ENCODE results near the gene NLRC4.
"Not testable (repeated sequence)": the region's sequence is repeated elsewhere in the genome, so short reads cannot be mapped to it uniquely, and the experiment has no call there.

NLRC4 gene

GRCh38 chr2:32248299-32248698 is 16.4 kb downstream of the NLRC4 start:
- DNase-seq (ENCODE audit: low read depth in 2 of 2): no peak

DNA sequence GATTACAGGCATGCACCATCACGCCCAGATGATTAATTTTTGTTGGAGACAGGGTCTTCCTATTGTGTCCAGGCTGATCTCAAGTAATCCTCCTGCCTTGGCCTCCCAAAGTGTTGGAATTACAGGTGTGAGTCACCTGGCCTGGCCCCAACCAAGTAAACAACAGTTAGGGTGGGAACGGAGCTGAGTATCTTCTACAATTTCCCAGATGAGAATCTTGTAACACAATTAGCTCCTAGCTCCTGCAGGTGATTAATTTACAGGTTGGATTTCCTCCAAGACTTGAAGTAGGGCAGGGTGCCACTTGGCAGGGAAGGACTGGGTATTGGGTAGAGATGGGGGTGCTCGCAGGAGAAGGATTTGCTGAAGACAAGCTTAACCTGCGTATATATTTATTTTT is 17.8 kb downstream of the NLRC4 start:
- no peak for DNase-seq (ENCODE audit: low read depth in 2 of 2)

GRCh38 chr2:32242331-32242730 is 22.4 kb downstream of the NLRC4 start:
- DNase-seq (ENCODE audit: low read depth in 2 of 2): no peak

GRCh38 chr2:32237996-32238395 is 26.7 kb downstream of the NLRC4 start:
- DNase-seq (ENCODE audit: low read depth in 2 of 2): no peak

- no peak for DNase-seq (ENCODE audit: low read depth in 2 of 2)
These were observed 27.2 kb downstream of the NLRC4 start for GRCh38 chr2:32237488-32237887.

GRCh38 chr2:32235315-32235714 is 29.4 kb downstream of the NLRC4 start:
- no peak for DNase-seq (ENCODE audit: low read depth in 2 of 2)

DNA sequence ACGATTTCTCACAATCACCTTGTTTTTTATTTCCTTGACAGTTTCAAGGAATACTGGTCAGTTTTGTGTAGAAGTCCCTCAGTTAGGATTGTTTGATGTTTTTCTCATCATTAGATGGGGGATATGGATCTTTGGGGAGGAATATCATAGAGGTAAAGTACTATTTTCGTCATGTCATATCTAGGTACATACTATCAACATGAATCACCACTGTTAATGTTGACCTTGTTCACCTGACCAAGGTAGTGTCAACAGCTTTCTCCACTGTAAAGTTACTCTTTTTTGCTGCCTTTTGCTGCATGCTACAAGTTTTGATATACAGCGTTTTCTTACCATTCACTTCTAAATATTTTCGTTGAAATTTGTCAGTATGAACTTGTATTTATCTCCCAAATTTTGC is 32.7 kb downstream of the NLRC4 start:
- DNase-seq (ENCODE audit: low read depth in 2 of 2): no peak

GRCh38 chr2:32229635-32230034 is 35.1 kb downstream of the NLRC4 start:
- DNase-seq (ENCODE audit: low read depth in 2 of 2): no peak

DNA sequence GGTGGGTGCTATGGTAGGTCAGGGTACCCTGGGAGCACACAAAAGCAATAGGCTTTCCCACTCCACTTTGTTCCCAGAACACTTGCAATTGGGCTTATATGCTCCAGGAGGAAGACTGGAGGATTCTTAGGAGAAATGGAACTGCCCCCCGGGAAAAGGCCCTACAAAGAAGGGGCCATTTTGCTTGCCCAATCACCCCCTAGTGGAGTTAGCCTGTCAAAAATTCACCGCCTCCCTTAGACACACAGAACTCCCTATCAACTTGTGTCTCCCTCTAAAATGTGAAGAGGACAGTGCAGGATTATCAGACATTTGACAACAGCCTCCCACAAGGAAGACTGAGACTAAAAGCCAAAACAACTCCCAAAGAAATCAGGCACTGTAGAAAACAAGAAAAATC is 36.5 kb downstream of the NLRC4 start:
- DNase-seq (ENCODE audit: low read depth in 2 of 2): no peak

- DNase-seq (ENCODE audit: low read depth in 2 of 2): no peak
These were observed 37.2 kb downstream of the NLRC4 start for GRCh38 chr2:32227492-32227891.

- DNase-seq (ENCODE audit: low read depth in 2 of 2): no peak
These were observed 41.7 kb downstream of the NLRC4 start for GRCh38 chr2:32222966-32223365.

DNA sequence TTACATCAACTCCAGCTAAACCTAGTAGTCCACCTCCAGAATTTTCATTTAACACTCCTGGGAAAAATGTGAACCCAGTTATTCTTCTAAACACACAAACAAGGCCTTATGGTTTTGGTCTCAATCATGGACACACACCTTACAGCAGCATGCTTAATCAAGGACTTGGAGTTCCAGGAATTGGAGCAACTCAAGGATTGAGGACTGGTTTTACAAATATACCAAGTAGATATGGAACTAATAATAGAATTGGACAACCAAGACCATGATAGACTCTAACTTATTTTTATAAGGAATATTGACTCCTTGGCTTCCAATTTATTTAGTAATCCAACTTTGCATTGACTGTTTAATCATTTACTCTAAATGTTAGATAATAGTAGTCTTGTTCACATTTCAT is 44.2 kb downstream of the NLRC4 start:
- no peak for DNase-seq (ENCODE audit: low read depth in 2 of 2)

DNA sequence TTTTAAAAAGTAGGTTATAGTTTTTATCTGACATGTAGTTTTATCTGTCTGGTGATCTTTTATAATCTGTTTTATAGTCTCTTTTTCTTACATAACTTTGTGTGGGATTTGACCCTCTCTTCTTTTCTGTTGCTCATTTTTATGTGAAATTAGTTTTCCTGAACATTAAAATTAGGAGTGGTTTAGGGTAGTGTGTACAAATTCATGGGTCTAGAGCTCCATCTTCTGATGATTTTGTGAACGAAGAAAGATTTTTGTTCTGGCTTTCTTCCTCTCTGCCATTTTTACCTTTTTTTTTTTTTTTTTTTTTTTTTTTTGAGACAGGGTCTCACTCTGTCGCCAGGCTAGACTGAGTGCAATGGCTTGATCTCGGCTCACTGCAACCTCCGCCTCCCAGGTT is 52.4 kb downstream of the NLRC4 start:
- no peak for DNase-seq (ENCODE audit: low read depth in 2 of 2)

GRCh38 chr2:32210767-32211408 is 53.8 kb downstream of the NLRC4 start:
- DNase-seq (ENCODE audit: low read depth in 2 of 2): no peak

DNA sequence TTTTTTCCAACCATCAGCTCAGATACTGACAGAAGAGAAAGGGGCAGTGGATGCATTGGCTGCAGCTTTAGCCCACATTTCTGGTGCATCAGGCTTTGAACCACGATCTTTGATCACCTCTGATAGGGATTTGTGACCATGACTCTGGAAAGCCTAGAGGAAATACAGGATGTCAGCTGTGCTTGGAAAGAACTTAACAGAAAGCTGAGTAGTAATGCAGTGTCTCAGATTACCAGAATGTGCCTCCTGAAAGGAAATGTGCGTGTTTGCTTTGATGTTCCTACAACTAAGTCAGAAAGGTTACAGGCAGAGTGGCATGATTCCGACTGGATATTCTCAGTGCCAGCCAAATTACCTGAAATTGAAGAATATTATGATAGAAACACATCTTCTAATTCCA is 61.3 kb downstream of the NLRC4 start:
- DNase-seq (ENCODE audit: low read depth in 2 of 2): not testable (repeated sequence)

DNA sequence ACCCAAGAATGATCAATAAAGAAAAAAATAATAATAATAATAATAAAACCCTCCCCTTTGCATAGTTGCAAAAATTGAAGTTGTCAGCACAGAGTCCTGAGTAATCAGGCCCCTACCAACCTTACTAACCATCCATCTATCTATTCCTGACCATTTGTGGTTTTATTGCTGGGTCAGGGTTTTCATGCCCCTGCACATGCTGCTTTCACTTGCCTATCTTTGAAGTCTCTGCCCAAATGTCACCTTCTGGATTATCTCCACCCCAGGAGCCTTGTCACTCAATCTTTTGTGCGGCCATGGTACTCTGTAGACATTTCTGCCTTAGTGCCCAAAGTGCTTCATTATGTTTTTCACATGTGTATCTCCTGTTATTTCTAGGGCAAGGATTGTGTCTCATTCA is 63.9 kb downstream of the NLRC4 start:
- no peak for DNase-seq (ENCODE audit: low read depth in 2 of 2)

GRCh38 chr2:32192418-32192817 is 72.3 kb downstream of the NLRC4 start:
- no peak for DNase-seq (ENCODE audit: low read depth in 2 of 2)

DNA sequence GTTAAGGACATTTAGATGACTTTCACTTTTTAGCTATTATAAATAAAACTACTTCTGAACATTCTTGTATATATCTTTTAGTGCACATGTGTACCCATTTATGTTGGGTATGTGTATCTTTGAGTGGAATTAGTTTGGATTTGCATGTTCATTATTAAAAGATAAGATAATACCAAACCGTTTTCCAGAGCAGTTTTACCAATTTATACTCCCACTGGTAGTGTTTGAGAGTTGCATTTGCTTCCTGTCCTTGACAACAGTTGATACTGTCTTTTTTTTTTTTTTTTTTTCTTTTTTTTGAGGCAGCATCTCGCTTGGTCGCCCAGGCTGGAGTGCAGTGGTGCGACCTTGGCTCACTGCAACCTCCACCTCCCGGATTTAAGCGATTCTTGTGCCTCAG is 75.7 kb downstream of the NLRC4 start:
- DNase-seq (ENCODE audit: low read depth in 2 of 2): no peak

DNA sequence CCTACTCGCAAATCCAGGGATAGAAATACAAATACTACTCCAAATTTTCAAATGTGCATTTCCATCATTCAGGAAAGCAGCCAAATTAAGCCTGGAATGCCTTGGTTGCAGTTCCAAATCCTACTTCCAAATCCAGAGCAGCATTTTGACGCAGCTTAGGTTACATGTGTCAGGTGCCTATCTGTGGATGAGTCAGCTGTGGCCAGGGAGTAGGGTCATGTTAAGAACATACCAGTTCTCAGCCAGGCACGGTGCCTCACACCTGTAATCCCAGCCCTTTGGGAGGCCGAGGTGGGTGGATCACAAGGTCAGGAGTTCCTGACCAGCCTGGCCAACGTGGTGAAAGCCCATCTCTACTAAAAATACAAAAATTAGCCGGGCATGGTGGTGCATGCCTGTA is 82.0 kb downstream of the NLRC4 start:
- no peak for DNase-seq (ENCODE audit: low read depth in 2 of 2)

All from stimulated activated CD8-positive, alpha-beta memory T cell treated with anti-CD3 and anti-CD28 coated beads, Interleukin-15, amount 100 ng/mL, for 48 hours (primary cell).